ENCODE data around the gene CHML.
"Not testable (repeated sequence)": the region's sequence is repeated elsewhere in the genome, so short reads cannot be mapped to it uniquely, and the experiment has no call there.

Gene CHML

DNA sequence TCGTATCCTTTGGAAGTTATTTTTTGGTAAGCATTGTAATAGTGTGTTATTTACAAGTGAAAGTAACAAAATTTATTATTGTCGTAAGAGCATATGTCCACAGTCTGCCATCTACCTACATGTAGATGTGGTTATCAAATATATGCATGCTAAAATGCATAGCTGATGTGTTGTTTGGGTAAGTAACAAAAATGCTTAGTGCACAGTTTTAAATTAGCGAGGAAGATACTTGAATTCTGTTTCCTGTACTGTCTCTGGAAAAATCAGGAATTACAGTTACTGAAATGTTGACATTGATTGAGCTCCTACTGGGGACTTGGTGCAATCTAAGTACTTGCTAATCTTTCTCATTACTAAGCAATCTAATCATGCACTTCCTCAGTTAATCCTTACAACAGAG lies 26.2 kb upstream of the CHML start:
- no peaks in the 10 kb centered on the region for H3K4me1 ChIP-seq (ENCODE audit: control insufficient read depth, insufficient read depth, low read length)
- H3K27me3 ChIP-seq (ENCODE audit: control insufficient read depth, insufficient read depth, low read length) = no peaks in the 10 kb centered on the region
- H3K9ac ChIP-seq (ENCODE audit: low read length) = no peak overlapping the region
- H3K36me3 ChIP-seq (ENCODE audit: control insufficient read depth, insufficient read depth, low read length) = no peaks in the 10 kb centered on the region
- H3K27ac ChIP-seq (ENCODE audit: low read depth, low read length) = no peak overlapping the region
- H3K4me3 ChIP-seq (ENCODE audit: low read length) = no peak overlapping the region

GRCh38 chr1:241660424-241660972 lies 20.3 kb upstream of the CHML start:
- no peaks in the 10 kb centered on the region for H3K36me3 ChIP-seq (ENCODE audit: control insufficient read depth, insufficient read depth, low read length)
- no peaks in the 10 kb centered on the region for H3K27me3 ChIP-seq (ENCODE audit: control insufficient read depth, insufficient read depth, low read length)
- H3K4me3 ChIP-seq (ENCODE audit: low read length) = no peak overlapping the region
- no peaks in the 10 kb centered on the region for H3K4me1 ChIP-seq (ENCODE audit: control insufficient read depth, insufficient read depth, low read length)
- no peak overlapping the region for H3K9ac ChIP-seq (ENCODE audit: low read length)
- H3K27ac ChIP-seq (ENCODE audit: low read depth, low read length) = no peak overlapping the region

DNA sequence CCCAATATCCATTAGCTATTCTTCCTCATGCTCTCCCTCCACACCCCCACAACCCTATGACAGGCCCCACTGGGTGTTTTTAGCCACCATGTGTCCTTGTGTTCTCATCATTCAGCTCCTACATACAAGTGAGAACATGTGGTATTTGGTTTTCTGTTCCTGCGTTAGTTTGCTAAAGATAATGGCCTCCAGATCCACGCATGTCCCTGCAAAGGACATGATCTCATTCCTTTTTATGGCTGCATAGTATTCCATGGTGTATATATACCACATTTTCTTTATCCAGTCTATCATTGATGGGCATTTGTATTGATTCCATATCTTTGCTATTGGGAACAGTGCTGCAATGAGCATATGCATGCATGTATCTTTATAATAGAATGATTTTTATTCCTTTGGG lies 18.8 kb upstream of the CHML start:
- not testable (repeated sequence) for H3K9ac ChIP-seq (ENCODE audit: low read length); H3K27ac ChIP-seq (ENCODE audit: low read depth, low read length); H3K4me1 ChIP-seq (ENCODE audit: control insufficient read depth, insufficient read depth, low read length); H3K27me3 ChIP-seq (ENCODE audit: control insufficient read depth, insufficient read depth, low read length); H3K36me3 ChIP-seq (ENCODE audit: control insufficient read depth, insufficient read depth, low read length); H3K4me3 ChIP-seq (ENCODE audit: low read length)

DNA sequence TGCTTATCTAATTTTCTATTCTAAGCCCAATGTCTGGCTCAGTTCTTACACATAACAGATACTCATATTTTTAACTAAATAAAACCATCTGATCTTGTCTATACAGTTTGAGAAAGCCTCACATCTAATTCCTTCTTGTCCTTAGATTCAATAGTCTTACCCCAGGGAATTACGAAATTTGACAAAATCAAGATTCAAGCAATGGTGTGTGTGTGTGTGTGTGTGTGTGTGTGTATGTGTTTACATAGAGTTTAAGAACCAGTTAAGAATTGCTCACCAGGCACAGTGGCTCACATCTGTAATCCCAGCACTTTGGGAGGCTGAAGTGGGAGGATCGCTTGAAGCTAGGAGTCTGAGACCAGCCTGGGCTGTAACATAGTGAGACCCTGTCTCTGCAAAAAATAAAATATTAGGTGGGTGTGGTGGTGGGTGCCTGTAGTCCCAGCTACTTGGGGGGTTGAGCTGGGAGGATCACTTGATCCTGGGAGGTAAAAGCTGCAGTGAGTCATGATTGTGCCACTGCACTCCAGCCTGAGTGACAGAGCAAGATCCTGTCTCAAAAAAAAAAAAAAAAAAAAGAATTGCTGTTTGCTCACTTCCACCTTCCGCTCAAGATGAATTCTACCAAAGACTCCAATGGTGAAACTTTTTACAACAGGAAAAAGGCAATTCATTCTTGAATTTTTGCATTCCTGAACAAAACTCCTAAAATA lies 18.1 kb upstream of the CHML start:
- Histone ChIP-seq H3K4me1 (ENCODE audit: control insufficient read depth, insufficient read depth, low read length) (no peaks in the 10 kb centered on the region), H3K36me3 (ENCODE audit: control insufficient read depth, insufficient read depth, low read length) (no peaks in the 10 kb centered on the region), H3K27ac (ENCODE audit: low read depth, low read length) (no peak overlapping the region)

GRCh38 chr1:241654641-241655040 lies 14.5 kb upstream of the CHML start:
- Histone ChIP-seq H3K27me3 (ENCODE audit: control insufficient read depth, insufficient read depth, low read length) (no peaks in the 10 kb centered on the region), H3K36me3 (ENCODE audit: control insufficient read depth, insufficient read depth, low read length) (no peaks in the 10 kb centered on the region), H3K4me3 (ENCODE audit: low read length) (no peak overlapping the region), H3K27ac (ENCODE audit: low read depth, low read length) (no peak overlapping the region), H3K4me1 (ENCODE audit: control insufficient read depth, insufficient read depth, low read length) (no peaks in the 10 kb centered on the region), H3K9ac (ENCODE audit: low read length) (no peak overlapping the region)

More for the DNA sequence above, 18.1 kb upstream of the CHML start:
- H3K27me3 ChIP-seq (ENCODE audit: control insufficient read depth, insufficient read depth, low read length) = no peaks in the 10 kb centered on the region
- H3K9ac ChIP-seq (ENCODE audit: low read length) = no peak overlapping the region
- no peak overlapping the region for H3K4me3 ChIP-seq (ENCODE audit: low read length)

GRCh38 chr1:241654019-241654418 lies 13.8 kb upstream of the CHML start:
- no peaks in the 10 kb centered on the region for H3K27me3 ChIP-seq (ENCODE audit: control insufficient read depth, insufficient read depth, low read length)
- no peak overlapping the region for H3K4me3 ChIP-seq (ENCODE audit: low read length)
- H3K27ac ChIP-seq (ENCODE audit: low read depth, low read length) = no peak overlapping the region
- no peaks in the 10 kb centered on the region for H3K4me1 ChIP-seq (ENCODE audit: control insufficient read depth, insufficient read depth, low read length)
- no peaks in the 10 kb centered on the region for H3K36me3 ChIP-seq (ENCODE audit: control insufficient read depth, insufficient read depth, low read length)
- H3K9ac ChIP-seq (ENCODE audit: low read length) = no peak overlapping the region

GRCh38 chr1:241652012-241652411 lies 11.8 kb upstream of the CHML start, which contains the start of gene WDR64:
WDR64 (plus strand) TSS chr1:241652281; CDS start chr1:241652485, 204 bp downstream.
- Histone ChIP-seq H3K4me1 (ENCODE audit: control insufficient read depth, insufficient read depth, low read length) (no peaks in the 10 kb centered on the region), H3K9ac (ENCODE audit: low read length) (no peak within 1 kb of the TSS), H3K27ac (ENCODE audit: low read depth, low read length) (no peak within 1 kb of the TSS), H3K4me3 (ENCODE audit: low read length) (no peak within 1 kb of the TSS), H3K36me3 (ENCODE audit: control insufficient read depth, insufficient read depth, low read length) (no peaks in the 10 kb centered on the region), H3K27me3 (ENCODE audit: control insufficient read depth, insufficient read depth, low read length) (no peaks in the 10 kb centered on the region)

GRCh38 chr1:241648159-241648558 lies 8.0 kb upstream of the CHML start:
- Histone ChIP-seq H3K4me3 (ENCODE audit: low read length) (no peak overlapping the region), H3K4me1 (ENCODE audit: control insufficient read depth, insufficient read depth, low read length) (no peaks in the 10 kb centered on the region), H3K9ac (ENCODE audit: low read length) (no peak overlapping the region), H3K27me3 (ENCODE audit: control insufficient read depth, insufficient read depth, low read length) (no peaks in the 10 kb centered on the region), H3K36me3 (ENCODE audit: control insufficient read depth, insufficient read depth, low read length) (no peaks in the 10 kb centered on the region), H3K27ac (ENCODE audit: low read depth, low read length) (no peak overlapping the region)

DNA sequence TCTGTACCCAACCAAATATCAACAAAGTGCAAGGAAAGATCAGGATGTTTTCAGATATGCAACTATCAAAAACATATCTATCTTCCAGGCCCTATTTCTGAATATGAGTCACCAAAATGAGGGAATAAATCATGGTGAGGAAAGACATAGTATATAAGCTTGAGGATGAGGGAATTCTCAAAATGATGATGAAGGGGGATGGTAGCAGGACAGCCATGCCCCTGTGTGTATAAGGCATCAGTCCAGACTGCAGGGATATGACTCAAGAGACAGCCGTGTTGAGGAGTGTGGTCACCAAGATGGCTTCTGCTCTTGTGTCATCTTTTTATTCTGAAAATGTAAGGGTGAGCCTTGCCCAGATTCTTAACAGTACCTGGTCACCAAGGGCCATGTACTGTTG lies 7.5 kb upstream of the CHML start:
- no peak overlapping the region for H3K9ac ChIP-seq (ENCODE audit: low read length)
- H3K36me3 ChIP-seq (ENCODE audit: control insufficient read depth, insufficient read depth, low read length) = no peaks in the 10 kb centered on the region
- no peak overlapping the region for H3K27ac ChIP-seq (ENCODE audit: low read depth, low read length)
- no peaks in the 10 kb centered on the region for H3K27me3 ChIP-seq (ENCODE audit: control insufficient read depth, insufficient read depth, low read length)
- no peak overlapping the region for H3K4me3 ChIP-seq (ENCODE audit: low read length)
- no peaks in the 10 kb centered on the region for H3K4me1 ChIP-seq (ENCODE audit: control insufficient read depth, insufficient read depth, low read length)

DNA sequence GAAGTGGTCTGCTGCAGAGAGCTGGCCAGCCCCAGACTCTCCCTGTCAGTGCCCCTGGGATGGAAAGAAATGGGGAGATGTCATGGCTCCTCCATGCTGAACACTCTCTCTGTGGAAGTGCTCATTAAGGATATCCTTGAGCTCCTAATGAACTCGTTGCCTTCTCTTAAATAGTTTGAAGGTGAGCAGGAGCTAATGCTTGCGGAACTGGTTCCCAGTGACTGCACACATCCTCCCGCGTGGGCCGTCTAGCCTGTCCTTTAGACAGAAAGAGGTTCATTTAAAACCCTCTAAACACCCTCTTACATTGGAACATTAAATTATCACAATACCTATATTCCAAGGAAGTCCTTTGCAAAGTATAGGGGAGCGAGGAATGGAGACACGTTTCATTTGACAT lies 6.0 kb upstream of the CHML start:
- Histone ChIP-seq H3K27ac (ENCODE audit: low read depth, low read length) (no peak overlapping the region), H3K4me3 (ENCODE audit: low read length) (no peak overlapping the region), H3K27me3 (ENCODE audit: control insufficient read depth, insufficient read depth, low read length) (no peaks in the 10 kb centered on the region)

GRCh38 chr1:241645199-241645598 lies 5.0 kb upstream of the CHML start:
- Histone ChIP-seq H3K27ac (ENCODE audit: low read depth, low read length) (no peak overlapping the region), H3K9ac (ENCODE audit: low read length) (no peak overlapping the region), H3K27me3 (ENCODE audit: control insufficient read depth, insufficient read depth, low read length) (no peaks in the 10 kb centered on the region), H3K36me3 (ENCODE audit: control insufficient read depth, insufficient read depth, low read length) (no peaks in the 10 kb centered on the region), H3K4me3 (ENCODE audit: low read length) (no peak overlapping the region), H3K4me1 (ENCODE audit: control insufficient read depth, insufficient read depth, low read length) (no peaks in the 10 kb centered on the region)

More for the DNA sequence above, 6.0 kb upstream of the CHML start:
- no peaks in the 10 kb centered on the region for H3K4me1 ChIP-seq (ENCODE audit: control insufficient read depth, insufficient read depth, low read length)
- no peak overlapping the region for H3K9ac ChIP-seq (ENCODE audit: low read length)
- no peaks in the 10 kb centered on the region for H3K36me3 ChIP-seq (ENCODE audit: control insufficient read depth, insufficient read depth, low read length)

DNA sequence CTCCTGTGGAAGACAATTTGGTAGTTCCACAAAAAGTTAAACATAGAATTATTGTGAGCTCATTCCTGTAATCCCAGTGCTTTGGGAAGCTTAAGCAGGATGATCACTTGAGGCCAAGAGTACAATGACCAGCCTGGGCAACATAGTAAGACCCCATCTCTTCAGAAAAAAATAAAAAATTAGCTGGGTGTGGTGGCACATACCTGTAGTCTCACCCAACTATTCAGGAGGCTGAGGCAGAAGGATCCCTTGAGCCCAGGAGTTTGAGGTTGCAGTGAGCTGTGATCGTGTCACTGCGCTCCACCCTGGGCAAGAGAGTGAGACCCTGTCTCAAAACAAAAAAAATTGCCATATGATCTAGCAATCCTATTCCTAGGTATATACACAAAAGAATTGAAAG lies 4.1 kb upstream of the CHML start:
- H3K36me3 ChIP-seq (ENCODE audit: control insufficient read depth, insufficient read depth, low read length) = no peaks in the 10 kb centered on the region

DNA sequence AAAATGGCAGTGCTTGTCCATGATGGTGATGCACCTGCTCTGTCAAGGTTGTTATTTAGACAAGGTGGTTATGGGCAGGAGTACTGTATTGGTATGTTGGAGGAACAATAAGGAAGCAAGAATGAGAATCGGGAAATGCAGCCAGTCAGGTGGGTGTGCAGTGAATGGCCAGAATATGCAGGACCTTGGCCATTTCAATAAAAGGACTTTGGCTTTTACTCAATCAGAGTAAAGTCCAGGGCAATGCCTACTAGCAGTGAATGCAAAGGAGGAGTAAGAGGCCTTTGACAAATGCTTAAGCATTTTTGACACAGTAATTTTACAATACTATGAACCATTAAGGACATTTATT lies 2.4 kb upstream of the CHML start:
- Histone ChIP-seq H3K4me3 (ENCODE audit: low read length) (no peak overlapping the region), H3K27me3 (ENCODE audit: control insufficient read depth, insufficient read depth, low read length) (no peaks in the 10 kb centered on the region), H3K27ac (ENCODE audit: low read depth, low read length) (no peak overlapping the region)

More for the DNA sequence above, 4.1 kb upstream of the CHML start:
- H3K9ac ChIP-seq (ENCODE audit: low read length) = no peak overlapping the region
- no peaks in the 10 kb centered on the region for H3K4me1 ChIP-seq (ENCODE audit: control insufficient read depth, insufficient read depth, low read length)
- H3K4me3 ChIP-seq (ENCODE audit: low read length) = no peak overlapping the region
- H3K27me3 ChIP-seq (ENCODE audit: control insufficient read depth, insufficient read depth, low read length) = no peaks in the 10 kb centered on the region
- no peak overlapping the region for H3K27ac ChIP-seq (ENCODE audit: low read depth, low read length)

More for the DNA sequence above, 2.4 kb upstream of the CHML start:
- no peaks in the 10 kb centered on the region for H3K36me3 ChIP-seq (ENCODE audit: control insufficient read depth, insufficient read depth, low read length)
- no peaks in the 10 kb centered on the region for H3K4me1 ChIP-seq (ENCODE audit: control insufficient read depth, insufficient read depth, low read length)
- H3K9ac ChIP-seq (ENCODE audit: low read length) = no peak overlapping the region
